AG09309 (cell line): ENCODE measurements around the gene HOXD8.

Experiments used
- DNase-seq: peaks from one replicate; pipeline ENCODE4 v3.0.0-alpha.2; 2010; ENCODE audit warnings: low read depth
- H3K4me3 ChIP-seq: 2 replicates; pipeline ENCODE4 v1.5.1; 2011; ENCODE audit warnings: mild to moderate bottlenecking, low read depth, low read length, moderate library complexity; ENCODE audit not compliant: control insufficient read depth
- CTCF ChIP-seq: IDR thresholded peaks from 2 replicates; pipeline ENCODE4 v1.5.1; 2011; ENCODE audit warnings: mild to moderate bottlenecking, low read depth, low read length, inconsistent platforms; ENCODE audit not compliant: insufficient read depth, control insufficient read depth; ENCODE audit errors: missing control alignments

HOXD8 gene

GRCh38 chr2:176082824-176083751, 46.4 kb upstream of the HOXD8 start:
- TF ChIP-seq CTCF: no peak
- DNase-seq: no peak
- no peak overlapping the region for H3K4me3 ChIP-seq

GRCh38 chr2:176083796-176084261, 45.7 kb upstream of the HOXD8 start, which contains the start of gene EVX2:
Gene EVX2 (minus strand): TSS chr2:176083962. CDS start chr2:176083776, 186 bp downstream.
- DNase-seq: no peak
- no peak for TF ChIP-seq CTCF
- no peak within 1 kb of the TSS for H3K4me3 ChIP-seq

- no peak overlapping the region for H3K4me3 ChIP-seq
- no peak for TF ChIP-seq CTCF
- DNase-seq: no peak
These were observed 44.8 kb upstream of the HOXD8 start for GRCh38 chr2:176084611-176085119.

- no peak overlapping the region for H3K4me3 ChIP-seq
- no peak for DNase-seq
- TF ChIP-seq CTCF: no peak
These were observed 44.3 kb upstream of the HOXD8 start for GRCh38 chr2:176085120-176085788.

GRCh38 chr2:176085861-176086771, 43.4 kb upstream of the HOXD8 start:
- TF ChIP-seq CTCF: peak; percentile 68
- H3K4me3 ChIP-seq: peak overlapping the region; percentile 14
- DNase-seq: no peak
